ENCODE results near the gene MYRFL. TPM values are rescaled to one million over a fixed set of nuclear protein-coding genes. Genes with fewer than 3 reads are reported as not detected.

MYRFL gene
- total RNA-seq, 2 donors from 2014 or later: 0.37 to 0.45 TPM

DNA sequence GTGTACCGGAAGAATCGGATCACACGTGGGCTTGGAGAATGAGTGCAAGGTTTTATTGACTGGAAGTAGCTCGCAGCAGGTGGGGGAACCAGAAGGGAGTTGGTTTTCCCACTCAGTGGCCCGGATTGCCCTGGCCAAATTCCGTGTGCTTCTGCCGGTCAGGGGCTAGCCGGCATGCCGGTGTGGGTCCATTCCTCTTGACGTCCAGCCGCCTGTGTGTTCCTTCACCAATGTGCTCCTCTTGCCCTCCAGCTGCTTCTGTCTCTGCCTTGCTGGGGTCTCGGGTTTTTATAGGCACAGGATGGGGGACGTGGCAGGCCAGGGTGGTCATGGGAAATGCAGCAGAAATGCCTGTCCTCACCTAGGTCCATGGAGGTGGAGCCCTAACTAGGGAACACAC lies 11.0 kb downstream of the MYRFL start:
- intact Hi-C loops (cut with DNase I): no loop called here
- no peak overlapping the region for H3K4me3 ChIP-seq
- DNase-seq: no peak
- no peaks in the 10 kb centered on the region for H3K9me3 ChIP-seq
- H3K36me3 ChIP-seq: no peaks in the 10 kb centered on the region
- TF ChIP-seq, protein P1, sequence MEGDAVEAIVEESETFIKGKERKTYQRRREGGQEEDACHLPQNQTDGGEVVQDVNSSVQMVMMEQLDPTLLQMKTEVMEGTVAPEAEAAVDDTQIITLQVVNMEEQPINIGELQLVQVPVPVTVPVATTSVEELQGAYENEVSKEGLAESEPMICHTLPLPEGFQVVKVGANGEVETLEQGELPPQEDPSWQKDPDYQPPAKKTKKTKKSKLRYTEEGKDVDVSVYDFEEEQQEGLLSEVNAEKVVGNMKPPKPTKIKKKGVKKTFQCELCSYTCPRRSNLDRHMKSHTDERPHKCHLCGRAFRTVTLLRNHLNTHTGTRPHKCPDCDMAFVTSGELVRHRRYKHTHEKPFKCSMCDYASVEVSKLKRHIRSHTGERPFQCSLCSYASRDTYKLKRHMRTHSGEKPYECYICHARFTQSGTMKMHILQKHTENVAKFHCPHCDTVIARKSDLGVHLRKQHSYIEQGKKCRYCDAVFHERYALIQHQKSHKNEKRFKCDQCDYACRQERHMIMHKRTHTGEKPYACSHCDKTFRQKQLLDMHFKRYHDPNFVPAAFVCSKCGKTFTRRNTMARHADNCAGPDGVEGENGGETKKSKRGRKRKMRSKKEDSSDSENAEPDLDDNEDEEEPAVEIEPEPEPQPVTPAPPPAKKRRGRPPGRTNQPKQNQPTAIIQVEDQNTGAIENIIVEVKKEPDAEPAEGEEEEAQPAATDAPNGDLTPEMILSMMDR (IDR thresholded peaks at IDR 0.05): no peak
- H3K9ac ChIP-seq (ENCODE audit: low read depth in 2 of 2, low read length in 2 of 2): no peak overlapping the region
- H3K4me1 ChIP-seq: no peaks in the 10 kb centered on the region
- H3K27me3 ChIP-seq: no peaks in the 10 kb centered on the region
- no peak overlapping the region for H3K27ac ChIP-seq

DNA sequence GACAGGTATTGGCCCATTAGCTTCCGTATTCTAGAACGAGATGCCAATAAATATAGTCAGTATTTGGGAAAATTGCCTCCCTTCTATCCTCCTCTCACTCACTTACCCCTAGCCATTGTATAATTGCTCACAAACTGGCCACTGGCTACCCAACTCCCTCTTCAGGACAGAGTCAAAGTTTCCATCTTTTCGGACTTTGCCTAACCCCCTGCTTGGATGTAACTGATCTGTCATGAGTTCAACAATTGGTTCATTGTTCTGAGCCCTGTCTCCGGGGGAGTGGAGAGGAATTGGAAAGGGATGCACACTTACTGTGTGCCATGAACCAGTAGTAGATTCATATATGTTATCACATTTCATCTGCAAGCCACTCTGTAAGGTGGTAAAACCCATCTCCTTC lies 12.2 kb downstream of the MYRFL start:
- no peak overlapping the region for H3K9ac ChIP-seq (ENCODE audit: low read depth in 2 of 2, low read length in 2 of 2)
- peak overlapping the region; percentile 5 for H3K27ac ChIP-seq
- no peak overlapping the region for H3K4me3 ChIP-seq
- no peaks in the 10 kb centered on the region for H3K36me3 ChIP-seq
- no peaks in the 10 kb centered on the region for H3K9me3 ChIP-seq
- DNase-seq: no peak
- intact Hi-C loops (cut with DNase I): no loop called here
- TF ChIP-seq, protein P1 (IDR thresholded peaks at IDR 0.05): no peak
- H3K4me1 ChIP-seq: no peaks in the 10 kb centered on the region
- no peaks in the 10 kb centered on the region for H3K27me3 ChIP-seq

- H3K9ac ChIP-seq (ENCODE audit: low read depth in 2 of 2, low read length in 2 of 2): peak overlapping the region in 1 of 2 donors; percentile 39
- H3K9me3 ChIP-seq: no peaks in the 10 kb centered on the region
- H3K27me3 ChIP-seq: no peaks in the 10 kb centered on the region
- TF ChIP-seq, protein P1 (IDR thresholded peaks at IDR 0.05): no peak
- no peak overlapping the region for H3K4me3 ChIP-seq
- H3K4me1 ChIP-seq: no peaks in the 10 kb centered on the region
- no peaks in the 10 kb centered on the region for H3K36me3 ChIP-seq
- peak overlapping the region; percentile 5 for H3K27ac ChIP-seq
- intact Hi-C loops (cut with DNase I): no loop called here
- peak; percentile 59 for DNase-seq
These were observed 12.8 kb downstream of the MYRFL start for GRCh38 chr12:69837657-69838415.

GRCh38 chr12:69840727-69841126 lies 15.7 kb downstream of the MYRFL start:
- no peak overlapping the region for H3K27ac ChIP-seq

DNA sequence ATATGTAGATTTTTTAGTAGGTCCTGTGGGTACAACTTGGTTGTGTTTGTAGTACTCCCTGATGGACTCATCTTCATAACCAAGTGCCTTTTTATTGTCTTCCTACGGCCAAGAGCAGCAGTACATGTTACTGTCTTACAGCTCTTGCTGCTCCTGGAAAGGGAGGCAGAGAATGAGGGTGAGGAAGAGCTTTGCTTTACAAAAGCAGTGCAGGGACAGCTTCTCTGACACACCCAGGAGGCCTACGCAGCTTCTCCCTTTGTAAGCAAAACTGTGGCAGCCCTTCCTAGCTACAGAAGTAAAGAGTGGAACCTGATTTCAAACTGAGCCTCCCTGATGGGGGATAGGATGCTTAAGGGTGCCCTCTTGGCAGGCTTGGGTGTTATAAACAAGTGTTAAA lies 18.6 kb downstream of the MYRFL start:
- H3K9ac ChIP-seq (ENCODE audit: low read depth in 2 of 2, low read length in 2 of 2): no peak overlapping the region
- no peak overlapping the region for H3K4me3 ChIP-seq
- no peak overlapping the region for H3K27ac ChIP-seq
- H3K9me3 ChIP-seq: no peaks in the 10 kb centered on the region
- no peaks in the 10 kb centered on the region for H3K36me3 ChIP-seq
- intact Hi-C loops (cut with DNase I): no loop called here
- H3K27me3 ChIP-seq: no peaks in the 10 kb centered on the region
- DNase-seq: no peak
- no peaks in the 10 kb centered on the region for H3K4me1 ChIP-seq
- TF ChIP-seq, protein P1 (IDR thresholded peaks at IDR 0.05): no peak

More at GRCh38 chr12:69840727-69841126, 15.7 kb downstream of the MYRFL start:
- no peaks in the 10 kb centered on the region for H3K36me3 ChIP-seq
- no peak for DNase-seq
- H3K27me3 ChIP-seq: no peaks in the 10 kb centered on the region
- H3K4me3 ChIP-seq: no peak overlapping the region
- H3K9me3 ChIP-seq: no peaks in the 10 kb centered on the region
- H3K4me1 ChIP-seq: no peaks in the 10 kb centered on the region
- TF ChIP-seq, protein P1 (IDR thresholded peaks at IDR 0.05): no peak
- H3K9ac ChIP-seq (ENCODE audit: low read depth in 2 of 2, low read length in 2 of 2): no peak overlapping the region
- intact Hi-C loops (cut with DNase I): no loop called here
